IPS-18a (cell line): ENCODE results near the gene JAM2.
A peak's percentile ranks its signal among the peaks of the same experiment; 100 is the strongest.

ENCODE experiments used
- H3K27ac ChIP-seq: one replicate; pipeline ENCODE4 v1.5.1; 2013; ENCODE audit warnings: low read length
- H3K27me3 ChIP-seq: one replicate; pipeline ENCODE4 v1.6.1; 2013; ENCODE audit warnings: mild to moderate bottlenecking, low read length; ENCODE audit not compliant: control insufficient read depth, insufficient read depth
- H3K36me3 ChIP-seq: one replicate; pipeline ENCODE4 v1.6.1; 2013; ENCODE audit warnings: low read depth, low read length; ENCODE audit not compliant: control insufficient read depth
- H3K4me1 ChIP-seq: one replicate; pipeline ENCODE4 v1.6.1; 2013; ENCODE audit warnings: low read depth, low read length; ENCODE audit not compliant: control insufficient read depth
- H3K4me3 ChIP-seq: one replicate; pipeline ENCODE4 v1.5.1; 2013; ENCODE audit warnings: low read length
- H3K9ac ChIP-seq: one replicate; pipeline ENCODE4 v1.6.1; 2013; ENCODE audit warnings: mild to moderate bottlenecking, low read length, moderate library complexity
- H3K9me3 ChIP-seq: one replicate; pipeline ENCODE4 v1.6.1; 2013; ENCODE audit warnings: low read depth, low read length; ENCODE audit not compliant: control insufficient read depth

The JAM2 gene

GRCh38 chr21:25626757-25627156, 12.3 kb upstream of the JAM2 start:
- Histone ChIP-seq H3K9me3 (no peaks in the 10 kb centered on the region), H3K27me3 (no peaks in the 10 kb centered on the region), H3K36me3 (no peaks in the 10 kb centered on the region)

GRCh38 chr21:25632296-25632695, 6.8 kb upstream of the JAM2 start:
- Histone ChIP-seq H3K36me3 (no peaks in the 10 kb centered on the region), H3K4me1 (no peaks in the 10 kb centered on the region), H3K9ac (no peak overlapping the region), H3K9me3 (no peaks in the 10 kb centered on the region), H3K27ac (no peak overlapping the region), H3K27me3 (no peaks in the 10 kb centered on the region), H3K4me3 (no peak overlapping the region)

More at GRCh38 chr21:25626757-25627156, 12.3 kb upstream of the JAM2 start:
- Histone ChIP-seq H3K4me1 (no peaks in the 10 kb centered on the region), H3K9ac (no peak overlapping the region), H3K4me3 (no peak overlapping the region), H3K27ac (no peak overlapping the region)

- Histone ChIP-seq H3K4me3 (no peak overlapping the region), H3K9ac (no peak overlapping the region), H3K9me3 (no peaks in the 10 kb centered on the region), H3K27me3 (peaks cover 22% of the 10 kb centered on the region), H3K27ac (no peak overlapping the region), H3K36me3 (no peaks in the 10 kb centered on the region), H3K4me1 (peaks cover 11% of the 10 kb centered on the region)
These were observed 3.7 kb upstream of the JAM2 start for GRCh38 chr21:25635310-25635709.

DNA sequence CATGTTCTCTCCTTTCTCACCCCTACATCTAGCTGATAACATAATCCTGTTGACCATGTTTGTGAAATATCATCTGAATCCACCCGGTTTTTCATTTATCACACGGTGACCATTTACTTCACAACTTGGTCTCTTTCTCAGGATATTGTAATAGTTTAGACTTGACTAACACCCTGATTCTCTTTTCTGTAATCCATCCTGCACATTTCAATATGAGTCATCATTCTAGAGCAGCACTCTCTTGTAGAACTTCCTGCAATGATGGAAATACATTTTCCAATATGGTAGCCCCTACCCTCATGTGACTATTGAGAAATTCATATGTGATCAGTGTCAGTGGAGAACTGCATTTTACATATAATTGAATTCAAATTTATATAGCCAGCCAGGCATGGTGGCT, 2.3 kb upstream of the JAM2 start:
- Histone ChIP-seq H3K4me1 (peaks cover 11% of the 10 kb centered on the region), H3K27ac (no peak overlapping the region), H3K27me3 (peaks cover 33% of the 10 kb centered on the region), H3K36me3 (no peaks in the 10 kb centered on the region), H3K9ac (no peak overlapping the region), H3K4me3 (no peak overlapping the region), H3K9me3 (no peaks in the 10 kb centered on the region)

DNA sequence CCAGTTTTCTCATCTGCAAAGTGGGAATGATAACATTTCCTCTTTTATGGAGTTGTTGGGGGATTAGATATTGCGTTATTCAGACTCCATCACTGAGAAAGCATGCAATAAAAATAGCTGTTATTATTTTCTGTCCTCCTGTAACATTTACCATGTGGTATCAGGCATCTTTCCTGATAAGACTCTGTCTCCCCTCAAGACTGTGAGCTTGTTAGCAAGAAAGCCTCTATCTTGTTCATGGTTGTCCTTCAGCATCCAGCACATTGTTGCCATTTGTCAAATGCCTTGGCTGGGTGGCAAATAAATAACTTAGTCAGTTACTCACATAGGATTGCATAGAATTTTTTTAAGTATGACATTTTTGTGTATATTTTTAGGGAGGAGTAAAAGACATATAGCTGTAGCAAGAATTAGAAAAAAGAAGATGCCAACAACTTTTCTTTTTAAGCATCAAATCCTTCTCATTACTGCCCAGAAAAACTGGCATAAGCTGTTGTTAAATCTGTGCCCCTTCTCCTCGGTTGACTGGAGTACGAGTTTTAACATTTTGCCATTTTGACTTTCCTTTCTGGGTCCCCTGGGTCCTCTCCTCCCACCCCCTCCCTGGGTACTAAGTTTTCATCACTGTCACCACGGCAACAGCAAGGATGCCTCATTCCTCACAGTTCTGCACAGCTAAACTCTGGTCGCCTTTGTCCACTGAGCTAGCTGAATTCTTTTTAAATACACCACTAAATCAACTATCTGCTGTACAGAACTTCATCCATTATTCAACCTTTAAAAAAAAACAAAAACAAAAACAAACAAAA, 1.0 kb upstream of the JAM2 start:
- Histone ChIP-seq H3K4me3 (peak overlapping the region; percentile 71), H3K27ac (no peak overlapping the region), H3K36me3 (no peaks in the 10 kb centered on the region), H3K4me1 (peaks cover 11% of the 10 kb centered on the region), H3K27me3 (peaks cover 33% of the 10 kb centered on the region), H3K9me3 (no peaks in the 10 kb centered on the region), H3K9ac (peak overlapping the region; percentile 67)

- no peaks in the 10 kb centered on the region for H3K9me3 ChIP-seq
- peak overlapping the region; percentile 71 for H3K4me3 ChIP-seq
- H3K27ac ChIP-seq: no peak overlapping the region
- no peaks in the 10 kb centered on the region for H3K36me3 ChIP-seq
- peak overlapping the region; percentile 67 for H3K9ac ChIP-seq
- peaks cover 33% of the 10 kb centered on the region for H3K27me3 ChIP-seq
- peaks cover 11% of the 10 kb centered on the region for H3K4me1 ChIP-seq
These were observed 618 bp downstream of the JAM2 start for GRCh38 chr21:25639551-25640201.

- H3K9ac ChIP-seq: peak overlapping the region; percentile 67
- H3K36me3 ChIP-seq: no peaks in the 10 kb centered on the region
- peaks cover 11% of the 10 kb centered on the region for H3K4me1 ChIP-seq
- peak overlapping the region; percentile 71 for H3K4me3 ChIP-seq
- peaks cover 33% of the 10 kb centered on the region for H3K27me3 ChIP-seq
- H3K9me3 ChIP-seq: no peaks in the 10 kb centered on the region
- H3K27ac ChIP-seq: no peak overlapping the region
These were observed 1.3 kb downstream of the JAM2 start for GRCh38 chr21:25640202-25640942.

- no peak overlapping the region for H3K9ac ChIP-seq
- H3K9me3 ChIP-seq: no peaks in the 10 kb centered on the region
These were observed 1.9 kb downstream of the JAM2 start for GRCh38 chr21:25640943-25641292.

DNA sequence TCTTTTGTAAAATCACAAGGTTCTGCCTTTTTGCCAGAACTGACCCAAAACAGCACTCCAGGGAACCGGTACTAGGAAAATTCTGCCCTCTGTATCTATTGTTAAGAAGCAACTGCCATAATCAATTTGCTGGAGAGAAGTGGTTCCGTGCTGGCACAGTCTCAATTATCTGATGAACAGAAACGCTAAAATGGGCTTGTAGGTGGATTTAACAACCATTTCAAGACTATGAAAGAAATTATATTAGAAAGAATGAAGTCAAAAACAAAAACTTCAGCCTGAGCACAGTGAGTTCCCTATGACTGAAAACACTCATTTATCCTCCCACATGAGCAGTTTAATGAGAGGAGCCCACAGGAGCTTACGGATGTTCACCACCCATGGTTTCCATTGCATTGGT, 4.4 kb downstream of the JAM2 start:
- no peaks in the 10 kb centered on the region for H3K36me3 ChIP-seq
- no peak overlapping the region for H3K9ac ChIP-seq
- no peak overlapping the region for H3K27ac ChIP-seq
- H3K9me3 ChIP-seq: no peaks in the 10 kb centered on the region
- peaks cover 4% of the 10 kb centered on the region for H3K4me1 ChIP-seq
- no peak overlapping the region for H3K4me3 ChIP-seq
- H3K27me3 ChIP-seq: peaks cover 22% of the 10 kb centered on the region

More at GRCh38 chr21:25640943-25641292, 1.9 kb downstream of the JAM2 start:
- no peak overlapping the region for H3K27ac ChIP-seq
- H3K36me3 ChIP-seq: no peaks in the 10 kb centered on the region
- H3K4me3 ChIP-seq: peak overlapping the region; percentile 71
- peaks cover 33% of the 10 kb centered on the region for H3K27me3 ChIP-seq
- H3K4me1 ChIP-seq: peaks cover 11% of the 10 kb centered on the region

DNA sequence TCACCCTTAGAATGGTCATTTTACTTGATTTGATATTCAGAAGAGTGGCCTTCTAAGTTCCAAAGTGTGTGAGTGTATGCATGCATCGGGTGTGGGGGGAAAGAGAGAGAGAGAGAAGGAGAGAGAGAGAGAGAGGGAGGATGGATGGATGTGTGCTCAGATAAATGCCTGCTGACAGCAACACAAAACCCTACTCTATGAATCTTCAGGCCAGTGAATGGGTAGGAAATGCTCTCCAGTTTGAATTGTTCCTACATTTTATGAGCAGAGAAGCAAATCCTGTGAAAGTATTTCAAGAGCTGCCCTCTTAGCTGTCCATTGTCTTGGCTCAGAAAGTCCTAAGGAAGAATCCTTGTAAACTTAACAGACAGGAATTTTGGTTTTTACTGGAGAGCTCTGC, 7.4 kb downstream of the JAM2 start:
- Histone ChIP-seq H3K9ac (no peak overlapping the region), H3K9me3 (no peaks in the 10 kb centered on the region), H3K4me1 (no peaks in the 10 kb centered on the region), H3K27me3 (no peaks in the 10 kb centered on the region), H3K4me3 (no peak overlapping the region), H3K27ac (no peak overlapping the region), H3K36me3 (no peaks in the 10 kb centered on the region)

DNA sequence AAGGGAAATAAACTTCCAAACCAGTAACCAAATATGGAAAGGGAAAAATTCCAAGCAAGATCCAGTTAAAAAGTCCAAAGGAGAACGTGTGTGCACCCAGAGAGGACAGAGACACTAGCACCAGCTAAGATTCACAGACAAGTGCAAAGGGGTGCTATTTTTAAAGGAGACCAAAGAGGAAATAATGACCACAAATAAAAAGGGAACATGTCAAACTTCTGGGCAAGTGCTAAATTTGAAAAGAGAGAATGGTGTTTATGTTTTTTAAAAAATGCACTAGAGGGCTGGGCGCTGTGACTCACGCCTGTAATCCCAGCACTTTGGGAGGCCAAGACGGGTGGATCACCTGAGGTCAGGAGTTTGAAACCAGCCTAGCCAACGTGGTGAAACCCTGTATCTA, 8.6 kb downstream of the JAM2 start:
- Histone ChIP-seq H3K9ac (no peak overlapping the region), H3K27me3 (no peaks in the 10 kb centered on the region), H3K4me1 (no peaks in the 10 kb centered on the region), H3K9me3 (no peaks in the 10 kb centered on the region), H3K4me3 (no peak overlapping the region), H3K36me3 (no peaks in the 10 kb centered on the region), H3K27ac (no peak overlapping the region)
